ENCODE data around the gene WHAMM.
A peak's percentile ranks its signal among the peaks of the same experiment; 100 is the strongest.
"Not testable (repeated sequence)": the region's sequence is repeated elsewhere in the genome, so short reads cannot be mapped to it uniquely, and the experiment has no call there.

Gene WHAMM

DNA sequence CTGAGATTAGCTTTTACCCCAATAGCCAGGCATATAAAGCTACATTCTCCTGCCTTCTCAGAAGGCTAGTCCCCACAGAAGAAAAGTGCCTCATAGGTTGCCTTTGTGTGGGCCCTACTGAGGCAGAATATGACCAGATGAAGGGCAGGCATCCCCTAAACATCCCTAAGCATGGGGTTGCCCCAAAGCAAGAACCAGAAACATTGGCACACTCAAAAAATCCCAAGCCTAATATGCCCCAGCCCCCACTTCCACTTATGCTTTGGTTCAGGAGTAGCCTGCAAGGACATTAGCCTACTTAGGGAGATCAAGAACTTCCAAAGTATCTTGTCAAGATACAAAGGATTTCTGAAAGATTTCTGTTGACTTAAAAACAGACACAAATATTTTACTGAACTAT is 29.7 kb downstream of the WHAMM start:
- no peak for DNase-seq

DNA sequence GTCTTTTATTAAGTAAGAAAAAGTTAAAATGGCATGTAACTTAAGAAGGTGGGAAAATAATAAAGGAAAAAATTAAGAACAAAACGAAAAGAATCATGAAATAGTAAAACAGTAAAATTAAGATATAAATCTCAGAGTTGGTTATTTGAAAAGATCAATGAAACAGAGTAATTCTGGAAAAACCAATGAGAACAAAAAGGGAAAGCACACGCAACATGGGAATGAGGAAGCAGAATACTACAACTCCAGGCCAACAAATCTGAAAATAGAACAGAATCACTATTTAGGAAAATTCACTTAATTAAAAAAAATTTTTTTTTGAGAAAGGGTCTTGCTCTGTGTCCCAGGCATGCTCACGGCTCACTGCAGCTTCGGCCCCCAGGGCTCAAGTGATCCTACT is 30.7 kb downstream of the WHAMM start:
- no peak for DNase-seq

DNA sequence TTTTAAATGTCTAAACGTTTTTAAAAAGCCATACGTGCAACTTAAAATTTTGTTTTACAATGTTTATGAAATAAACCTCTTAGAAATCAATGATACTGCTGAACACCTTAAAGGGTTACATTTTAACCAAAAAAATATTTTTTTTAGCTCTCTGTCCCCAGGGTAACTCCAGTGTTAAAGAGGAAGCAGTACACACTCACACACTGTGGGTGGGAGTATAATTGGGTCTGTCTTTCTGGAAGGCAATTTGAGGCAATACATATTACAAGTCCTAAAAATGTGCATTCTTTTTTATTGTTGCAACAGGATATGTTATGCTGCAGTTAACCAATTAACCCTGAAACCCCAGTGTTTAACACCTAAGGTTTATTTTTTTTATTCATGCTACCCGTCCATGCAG is 34.1 kb downstream of the WHAMM start:
- no peak for DNase-seq

DNA sequence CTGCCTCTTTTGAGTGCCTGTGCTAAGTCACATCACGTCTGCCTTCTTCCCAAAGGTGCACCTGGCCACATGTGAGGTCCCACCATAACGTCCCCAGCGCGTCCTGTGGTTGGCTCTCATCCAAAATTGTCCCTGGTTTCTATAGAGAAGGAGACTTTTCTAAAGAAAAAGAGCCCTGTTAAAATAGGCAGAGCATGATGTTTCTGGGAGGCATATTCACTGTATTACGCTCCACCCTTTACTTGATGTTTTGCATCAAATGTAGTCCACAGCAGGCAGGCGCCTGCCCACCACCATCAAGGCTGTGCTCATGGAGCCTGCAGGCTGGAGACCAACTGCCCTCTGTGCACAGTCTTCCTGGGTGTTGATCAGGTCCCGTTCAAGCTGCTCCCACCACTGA is 36.3 kb downstream of the WHAMM start:
- no peak for DNase-seq

DNA sequence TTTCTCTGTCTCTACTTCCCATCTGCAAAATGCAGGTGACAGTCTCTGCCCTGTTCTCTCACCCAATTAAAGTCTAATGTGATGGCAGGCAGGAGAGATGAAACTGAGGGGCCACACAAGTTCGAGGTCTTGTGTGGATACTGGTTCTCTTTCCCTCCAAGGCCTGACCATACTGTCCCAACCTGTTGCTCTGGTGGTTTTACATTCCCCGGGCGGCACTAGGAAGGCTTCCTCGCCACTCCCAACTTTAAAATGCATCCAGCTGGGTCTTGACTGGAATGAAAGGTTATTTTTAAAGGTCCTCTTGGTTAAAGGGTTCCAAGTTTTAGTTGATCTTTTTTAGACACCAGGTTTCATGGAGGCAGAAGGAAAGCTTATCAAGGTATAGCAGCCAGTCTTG is 37.2 kb downstream of the WHAMM start:
- DNase-seq = no peak

DNA sequence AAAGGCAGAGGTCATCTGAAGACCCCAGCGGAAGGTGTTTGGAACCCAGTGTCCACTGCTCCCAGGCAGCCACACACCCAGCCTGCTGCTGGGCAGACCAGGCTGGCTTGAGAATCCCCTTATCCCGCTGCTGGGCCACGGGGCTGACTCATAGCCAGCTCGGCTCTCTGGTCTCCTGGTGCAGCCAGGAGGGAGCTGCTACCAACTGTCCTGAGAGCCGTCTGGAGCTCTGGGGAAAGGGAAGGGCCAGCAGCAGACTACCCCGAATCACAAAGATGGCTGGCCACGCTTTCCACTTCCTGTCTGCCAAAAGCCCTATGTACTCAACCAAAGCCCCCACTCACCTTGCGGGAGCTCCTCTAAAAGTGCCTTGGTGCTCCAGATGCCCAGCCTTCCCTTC is 38.3 kb downstream of the WHAMM start:
- no peak for DNase-seq

DNA sequence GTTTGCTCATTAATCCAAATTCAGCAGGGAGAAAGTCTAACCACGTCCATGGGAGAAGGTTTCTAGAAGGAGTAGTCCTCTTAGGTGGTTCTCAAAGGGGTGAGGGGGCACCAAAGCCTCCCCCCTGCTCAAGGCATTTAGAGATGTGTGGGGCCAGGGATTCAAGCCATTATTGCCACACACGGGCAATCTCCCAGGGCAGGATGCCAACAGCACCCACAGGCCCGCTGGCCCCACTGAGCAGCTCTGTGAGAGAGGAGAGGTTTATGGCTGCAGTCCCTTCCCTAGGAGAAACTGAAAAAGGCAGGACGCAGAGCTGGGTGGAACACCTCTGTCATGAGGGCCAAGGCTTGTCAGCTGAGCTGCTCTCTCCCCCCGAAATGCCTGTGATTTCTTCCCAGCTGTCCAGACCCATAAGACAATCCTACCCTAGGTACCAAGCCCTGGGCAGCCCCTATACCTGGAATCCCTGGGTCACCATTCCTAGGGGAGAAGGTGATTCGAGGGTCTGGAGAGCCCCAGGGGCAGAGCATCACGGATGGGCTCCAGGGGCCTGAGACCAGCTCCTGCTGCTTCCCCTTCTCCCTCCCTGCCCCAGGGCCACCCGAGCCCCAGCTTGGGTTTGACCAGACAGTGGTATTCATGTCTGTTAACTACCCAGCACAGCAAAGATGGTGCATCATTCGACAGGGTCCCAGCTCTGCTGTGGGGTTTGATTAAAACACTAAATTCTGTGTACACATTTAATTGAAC is 39.0 kb downstream of the WHAMM start:
- no peak for DNase-seq

DNA sequence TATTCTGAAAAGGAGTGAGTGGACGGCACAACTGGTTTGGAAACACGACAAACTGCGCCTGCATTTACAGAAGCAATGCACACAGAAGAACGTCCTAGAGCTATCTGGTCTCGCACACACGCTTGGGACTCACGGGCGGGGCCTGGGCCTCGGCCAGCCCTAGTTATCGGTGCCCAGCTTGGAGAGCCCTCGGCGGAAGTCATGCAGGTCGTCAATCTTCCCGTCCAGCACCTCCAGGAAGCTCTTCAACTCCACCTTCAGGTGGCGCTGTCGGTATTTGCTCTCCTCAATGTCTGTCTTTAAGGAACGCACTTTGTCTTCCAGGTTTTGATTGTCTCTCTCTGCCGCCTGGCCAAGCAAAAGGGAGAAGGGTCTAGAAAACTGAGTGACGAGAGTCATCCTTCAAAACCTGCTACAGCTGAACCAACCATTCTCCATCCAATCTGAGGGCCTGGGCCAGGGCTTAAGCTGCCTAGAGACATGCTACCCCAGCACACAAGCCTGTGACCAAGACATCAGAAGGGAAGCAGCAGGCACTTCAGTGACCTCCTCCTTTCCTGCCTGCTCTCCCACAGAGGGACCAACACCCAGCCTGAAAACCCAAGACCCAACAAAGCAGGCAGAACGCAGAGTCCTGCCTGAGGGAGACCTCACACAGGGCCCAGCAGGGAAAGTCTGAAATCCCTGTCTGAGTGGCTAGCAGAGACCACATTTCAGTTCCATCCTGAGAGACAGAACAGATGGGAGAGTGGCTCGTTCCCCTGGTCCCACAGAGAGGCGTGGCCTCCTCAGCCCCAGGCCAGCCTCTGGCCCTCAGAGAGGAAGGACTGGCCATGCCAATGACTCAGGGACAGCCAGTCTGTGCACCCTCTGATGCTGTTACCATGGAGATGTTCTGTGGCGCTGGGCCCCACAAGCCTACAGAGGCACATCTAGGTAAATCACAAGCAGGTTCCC is 40.4 kb downstream of the WHAMM start:
- peak; percentile 40 for DNase-seq

DNA sequence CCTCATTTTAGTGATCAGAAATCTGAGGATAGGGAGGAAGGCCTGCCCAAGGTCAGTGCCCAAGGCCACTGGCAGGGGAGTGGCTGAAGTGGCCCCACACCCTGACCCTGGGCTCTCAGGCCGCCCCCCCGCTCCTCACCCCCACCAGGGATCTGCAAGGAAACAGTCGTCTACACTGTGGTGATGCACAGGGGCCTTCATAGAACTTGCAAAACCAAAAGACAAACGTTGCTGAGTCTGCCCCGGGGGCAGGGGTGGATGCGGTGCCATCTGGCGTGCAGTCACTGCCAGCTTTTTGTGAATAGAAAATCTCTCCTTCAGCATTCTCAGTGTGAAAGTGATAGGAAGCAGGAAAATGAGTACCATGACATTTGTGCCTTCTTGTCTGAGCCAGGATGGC is 41.3 kb downstream of the WHAMM start:
- DNase-seq = no peak

DNA sequence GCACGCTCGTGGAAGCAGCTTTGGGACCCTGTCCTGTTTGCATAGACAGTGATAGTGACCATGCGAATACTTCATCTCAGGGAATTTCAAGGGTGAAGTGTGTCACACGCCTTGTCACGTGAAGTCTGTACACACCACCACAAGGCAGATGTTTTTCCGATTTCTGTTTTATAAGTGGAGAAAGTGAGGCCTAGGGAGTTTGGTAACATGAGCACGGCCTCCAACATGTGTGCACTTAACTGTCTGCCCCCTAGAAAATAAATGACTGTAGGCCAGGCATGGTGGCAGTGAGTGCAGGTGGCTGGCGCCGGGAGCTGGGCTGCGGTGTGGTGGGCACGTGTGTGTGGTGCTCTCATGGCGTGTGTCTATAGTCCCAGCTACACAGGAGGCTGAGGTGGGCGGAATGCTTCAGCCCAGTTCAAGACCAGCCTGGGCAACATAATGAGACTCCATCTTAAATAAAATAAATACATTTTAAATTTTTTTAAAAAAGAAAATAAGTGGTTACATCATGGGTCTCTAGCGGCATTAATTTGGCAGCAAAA is 42.0 kb downstream of the WHAMM start:
- no peak for DNase-seq

DNA sequence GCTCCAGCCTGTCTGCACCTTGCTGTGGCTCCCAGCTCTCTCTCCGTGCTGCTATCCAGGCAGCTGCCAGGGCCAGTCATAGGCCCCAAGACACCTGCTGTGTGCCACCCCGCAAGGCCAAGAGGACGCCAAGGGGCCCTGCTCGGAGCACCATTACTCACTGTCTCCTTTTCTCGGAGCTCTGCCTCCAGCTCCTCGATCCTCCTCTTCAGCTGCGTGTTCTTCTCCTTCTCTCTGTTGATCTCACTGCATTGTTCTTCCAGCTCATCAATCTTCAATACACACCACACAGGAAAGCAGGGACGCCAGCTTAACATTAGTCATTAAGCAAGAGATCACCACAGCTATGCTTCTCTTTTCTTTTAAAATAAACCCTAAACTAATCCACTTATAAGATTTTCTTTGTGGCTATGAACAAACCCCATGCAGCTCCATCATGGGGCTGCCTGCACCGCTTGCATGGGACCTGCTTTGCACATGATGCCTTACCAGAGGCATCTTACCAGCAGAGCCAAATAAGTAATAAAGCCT is 42.6 kb downstream of the WHAMM start:
- no peak for DNase-seq

DNA sequence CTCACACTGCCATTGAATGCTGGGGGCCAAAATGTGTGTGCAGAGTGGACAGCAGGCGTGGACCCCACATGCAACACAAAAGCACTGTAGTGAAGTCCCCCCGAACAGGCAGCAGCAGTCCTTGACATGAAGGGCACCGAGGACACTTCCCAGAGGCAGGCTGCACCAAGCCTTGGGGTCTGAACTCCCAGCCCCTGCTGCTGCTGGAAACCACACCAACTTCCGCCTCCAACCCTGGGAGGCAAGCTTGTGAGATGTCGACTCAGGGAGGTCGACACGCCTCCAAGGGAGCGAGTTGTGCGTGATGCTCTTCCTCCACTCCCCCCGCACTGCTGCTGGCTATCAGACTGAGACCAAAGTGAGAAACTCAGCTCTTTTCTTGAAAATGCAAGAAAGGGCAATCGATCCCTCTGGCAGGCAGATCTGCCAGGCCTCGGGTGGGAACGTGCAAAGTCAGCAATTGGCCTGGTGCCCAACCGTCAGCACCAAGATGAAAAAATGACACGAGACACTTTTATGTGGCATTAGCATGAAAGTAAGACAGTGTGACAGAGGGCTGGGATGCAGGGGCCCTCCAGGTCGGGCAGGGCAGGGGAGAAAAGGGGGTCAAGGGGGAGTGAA is 43.6 kb downstream of the WHAMM start:
- DNase-seq = no peak

DNA sequence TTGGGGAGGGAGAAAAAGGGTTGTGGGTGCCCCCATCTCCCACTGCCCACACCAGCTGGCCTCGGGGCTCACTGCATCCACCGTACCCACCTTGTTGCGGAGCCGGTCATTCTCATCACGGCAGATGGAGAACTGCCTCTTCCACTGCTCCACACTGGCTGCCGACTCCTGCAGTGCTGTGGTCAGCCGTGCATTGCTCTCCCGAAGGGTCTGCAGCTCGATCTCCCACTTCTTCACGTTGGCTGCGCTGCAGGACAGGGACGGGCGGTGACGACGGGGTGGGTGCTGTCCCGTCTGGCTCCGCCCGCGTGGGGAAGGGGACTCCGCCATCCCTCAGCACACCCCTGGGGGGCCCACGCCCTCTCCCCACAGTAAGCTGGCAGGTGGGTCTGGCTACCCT is 45.1 kb downstream of the WHAMM start:
- DNase-seq = no peak

DNA sequence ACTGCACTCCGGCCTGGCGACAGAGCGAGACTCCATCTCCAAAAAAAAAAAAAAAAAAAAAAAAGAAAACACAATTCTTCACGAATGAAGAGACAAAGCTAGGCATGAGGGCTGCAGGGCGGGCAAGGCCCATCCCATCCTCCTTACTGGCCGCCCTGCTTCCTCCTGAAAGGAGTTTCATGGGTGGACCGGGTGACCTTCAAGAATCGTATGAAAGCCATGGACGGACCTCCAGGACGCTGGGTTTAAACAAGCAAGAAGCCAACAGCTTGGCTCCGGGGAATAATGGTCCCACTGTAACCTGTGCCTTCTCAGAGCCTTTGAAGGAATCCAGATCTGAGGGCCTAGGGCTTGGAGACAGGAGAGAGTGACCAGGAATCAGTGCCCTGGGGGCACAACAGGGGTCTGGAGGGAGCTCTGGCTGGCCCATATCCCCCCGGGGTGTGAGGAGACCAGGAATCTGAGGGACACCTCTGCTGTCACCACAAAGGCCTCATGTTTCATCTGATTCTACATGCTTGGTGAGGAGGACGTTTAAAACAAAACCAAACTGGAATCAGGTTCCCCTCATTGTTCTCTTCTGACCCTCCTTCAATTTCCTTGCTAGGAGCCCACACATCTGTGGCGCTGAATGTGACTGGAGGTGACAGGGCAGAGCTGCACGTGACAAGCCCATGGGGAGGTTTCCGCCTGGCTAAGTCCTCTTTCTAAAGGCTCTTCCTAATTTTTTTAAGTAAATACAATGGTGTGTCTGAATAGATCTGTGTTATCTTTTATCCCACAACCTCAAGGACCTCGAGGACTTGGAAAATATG is 46.1 kb downstream of the WHAMM start:
- DNase-seq = no peak

DNA sequence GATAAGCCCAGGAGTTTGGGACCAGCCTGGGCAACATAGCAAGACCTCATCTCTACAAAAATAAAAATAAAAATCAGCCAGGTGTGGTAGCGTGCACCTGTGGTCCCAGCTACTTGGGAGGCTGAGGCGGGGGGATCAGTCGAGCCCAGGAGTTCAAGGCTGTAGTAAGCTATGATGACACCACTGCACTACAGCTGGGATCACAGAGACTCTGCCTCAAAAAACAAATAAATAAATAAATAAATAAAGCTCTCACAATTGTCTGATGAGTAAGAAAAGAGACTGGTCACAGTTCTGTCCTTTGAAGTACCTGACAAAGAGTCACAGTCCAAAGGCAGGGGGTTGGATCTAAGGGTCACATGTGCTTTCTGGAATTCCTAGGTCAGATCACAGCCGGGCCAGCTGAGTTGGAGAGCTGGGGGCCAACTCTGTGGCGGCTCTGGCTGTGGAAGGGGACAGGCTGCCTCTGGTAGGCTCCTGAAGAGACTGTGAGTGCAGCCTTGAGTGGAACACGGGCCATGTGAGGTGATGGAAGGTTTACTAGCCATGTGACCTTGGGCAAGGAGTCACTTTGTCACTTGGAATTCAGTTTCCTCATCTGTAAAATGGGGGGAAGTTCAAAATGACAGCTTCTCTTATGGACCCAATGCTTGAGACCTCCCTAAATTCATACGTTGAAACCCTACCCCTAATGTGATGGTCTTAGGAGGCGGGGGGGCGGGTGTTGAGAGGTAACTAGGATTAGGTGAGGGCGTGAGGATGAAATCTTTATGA is 47.2 kb downstream of the WHAMM start:
- no peak for DNase-seq

DNA sequence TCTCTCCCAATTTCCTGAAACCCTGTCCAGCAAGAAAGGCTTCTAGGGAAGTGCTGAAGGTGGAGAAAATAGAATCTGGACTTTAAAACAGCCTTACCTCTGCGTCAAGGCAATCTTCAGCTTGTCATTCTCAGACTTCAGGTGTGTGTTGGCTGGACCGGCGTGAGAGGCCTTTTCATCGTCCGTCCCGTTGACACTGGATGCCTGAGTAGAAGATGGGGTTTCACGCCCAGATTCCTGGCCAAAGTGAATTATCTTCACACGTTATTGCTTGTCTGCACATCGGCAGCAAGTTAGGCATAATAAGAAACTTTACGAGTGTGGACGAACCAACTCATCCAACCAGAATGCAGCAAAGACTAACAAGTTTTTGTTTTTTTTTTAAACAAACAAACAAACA is 49.5 kb downstream of the WHAMM start:
- no peak for DNase-seq

DNA sequence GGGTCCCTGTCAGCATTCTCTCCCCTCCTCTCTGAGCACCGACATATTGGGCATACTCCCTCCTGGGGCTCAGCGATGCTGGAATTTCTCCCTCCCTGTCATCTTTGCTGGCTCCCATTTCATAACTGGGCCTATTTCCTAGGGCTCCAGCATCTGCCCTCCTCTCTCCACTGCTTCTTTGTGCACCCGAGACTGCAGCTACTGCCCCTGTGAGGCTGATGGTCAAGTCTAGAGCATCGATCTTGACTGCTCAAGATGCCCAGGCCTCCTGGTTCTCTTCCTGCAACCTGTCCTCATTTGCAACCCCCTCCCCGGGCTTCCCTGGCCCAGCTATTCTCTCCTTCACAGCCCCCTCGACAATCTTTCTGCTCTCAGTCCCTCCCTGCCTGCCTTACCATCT is 53.5 kb downstream of the WHAMM start:
- DNase-seq = no peak

DNA sequence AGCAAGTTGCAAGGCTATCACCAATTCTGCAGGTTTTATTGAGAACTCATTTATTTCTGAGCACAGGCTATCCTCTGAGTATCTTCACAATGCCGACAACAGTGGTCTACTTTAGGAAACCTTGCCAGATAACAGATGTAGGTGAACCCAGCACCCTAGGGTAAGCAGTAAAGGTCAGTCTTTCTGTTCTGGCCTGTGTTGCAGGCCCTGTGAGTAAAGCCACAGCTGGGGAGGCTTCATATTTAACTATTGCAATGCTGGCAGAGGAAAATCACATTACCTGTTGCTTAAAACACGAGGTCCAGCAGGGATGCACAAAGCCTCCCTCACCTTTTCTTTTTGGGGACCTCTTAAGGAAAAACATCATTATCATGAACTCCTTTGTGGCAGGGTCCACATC is 55.5 kb downstream of the WHAMM start:
- DNase-seq = no peak

DNA sequence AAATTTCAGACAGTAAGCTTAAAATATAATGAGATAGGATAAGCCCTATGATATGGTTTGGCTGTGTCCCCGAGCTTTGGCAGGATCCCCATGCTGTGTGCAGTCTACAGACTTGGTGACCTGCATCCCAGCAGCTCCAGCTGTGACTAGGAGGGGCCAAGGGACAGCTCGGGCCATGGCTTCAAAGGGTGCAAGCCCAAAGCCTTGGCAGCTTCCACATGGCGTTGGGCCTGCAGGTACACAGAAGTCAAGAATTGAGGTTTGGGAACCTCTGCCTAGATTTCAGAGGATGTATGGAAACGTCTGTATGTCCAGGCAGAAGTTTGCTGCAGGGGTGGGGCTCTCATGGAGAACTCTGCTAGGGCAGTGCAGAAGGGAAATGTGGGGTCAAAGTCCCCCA is 56.2 kb downstream of the WHAMM start:
- not testable (repeated sequence) for DNase-seq

DNA sequence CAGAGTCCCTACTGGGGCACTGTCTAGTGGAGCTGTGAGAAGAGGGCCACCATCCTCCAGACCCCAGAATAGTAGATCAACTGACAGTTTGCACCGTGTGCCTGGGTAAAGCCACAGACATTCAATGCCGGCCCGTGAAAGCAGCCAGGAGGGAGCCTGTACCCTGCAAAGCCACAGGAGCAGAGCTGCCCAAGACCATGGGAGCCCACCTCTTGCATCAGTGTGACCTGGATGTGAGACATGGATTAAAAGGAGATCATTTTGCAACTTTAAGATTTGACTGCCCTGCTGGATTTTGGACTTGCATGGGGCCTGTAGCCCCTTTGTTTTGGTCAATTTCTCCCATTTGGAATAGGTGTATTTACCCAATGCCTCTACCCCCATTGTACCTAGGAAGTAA is 56.6 kb downstream of the WHAMM start:
- not testable (repeated sequence) for DNase-seq

DNA sequence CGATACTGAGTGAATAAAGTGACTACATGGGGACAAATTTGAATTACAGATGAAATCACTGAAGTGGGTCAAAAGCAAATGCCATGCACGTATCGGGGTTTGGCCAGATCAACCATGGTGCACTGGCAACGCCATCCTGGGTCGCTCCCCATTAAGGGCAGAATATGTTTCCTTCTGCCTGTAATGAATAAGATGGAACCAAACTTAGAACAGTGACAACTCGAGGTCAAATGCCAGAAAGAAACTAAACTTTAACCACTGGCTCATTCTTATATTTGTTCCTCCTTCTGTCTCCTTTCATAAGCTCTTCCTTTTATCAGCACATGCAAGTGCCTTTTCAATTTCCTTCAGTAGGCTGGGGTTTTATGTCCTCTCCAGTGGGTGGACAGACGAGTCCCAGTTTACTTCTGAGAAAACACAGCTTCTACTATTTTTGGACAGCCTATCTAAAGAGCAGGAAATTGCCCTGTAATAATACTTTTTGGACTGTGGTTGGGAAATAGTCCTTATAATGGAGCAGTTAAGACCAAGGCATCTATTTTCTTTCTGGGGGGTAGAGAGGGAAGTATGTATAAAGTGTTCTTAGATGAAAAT is 61.4 kb downstream of the WHAMM start:
- no peak for DNase-seq

Measured in activated CD4-positive, CD25-positive, alpha-beta regulatory T cell treated with anti-CD3 and anti-CD28 coated beads, Interleukin-2, amount 50 U/mL, for 72 hours (primary cell).